Amygdala (tissue), 56 donors: Measurements from ENCODE around the gene SFT2D1.
A peak's percentile ranks its signal among the peaks of the same experiment; 100 is the strongest.

Experiments
- DNase-seq, 56 donors: peaks; one replicate each; lab custom pipeline; 2025; lab: John Stamatoyannopoulos, UW

Gene SFT2D1

GRCh38 chr6:166335378-166336302, 6.7 kb downstream of the SFT2D1 start:
- DNase-seq: no peak

GRCh38 chr6:166334878-166335277, 7.5 kb downstream of the SFT2D1 start:
- DNase-seq: no peak

GRCh38 chr6:166333172-166333995, 9.0 kb downstream of the SFT2D1 start:
- DNase-seq: no peak

- no peak for DNase-seq
Measured at GRCh38 chr6:166331503-166332415, 10.6 kb downstream of the SFT2D1 start.

GRCh38 chr6:166330612-166331011, 11.7 kb downstream of the SFT2D1 start:
- peak in 47 of 56 donors; percentile 14 to 86 (median 63) for DNase-seq

- DNase-seq: no peak
Measured at GRCh38 chr6:166325383-166326042, 16.8 kb downstream of the SFT2D1 start.

GRCh38 chr6:166323395-166323794, 18.9 kb downstream of the SFT2D1 start:
- DNase-seq: no peak

GRCh38 chr6:166318649-166319600, 23.4 kb downstream of the SFT2D1 start:
- peak in 2 of 56 donors; percentile 13 to 35 for DNase-seq

- DNase-seq: no peak
Measured at GRCh38 chr6:166318227-166318626, 24.1 kb downstream of the SFT2D1 start.

- DNase-seq: no peak
Measured at GRCh38 chr6:166317261-166318212, 24.8 kb downstream of the SFT2D1 start.

GRCh38 chr6:166315436-166315835, 26.9 kb downstream of the SFT2D1 start:
- no peak for DNase-seq

- no peak for DNase-seq
Measured at GRCh38 chr6:166314454-166314853, 27.9 kb downstream of the SFT2D1 start.

- peak in 14 of 56 donors; percentile 20 to 64 (median 37) for DNase-seq
Measured at GRCh38 chr6:166313255-166314070, 28.9 kb downstream of the SFT2D1 start.

GRCh38 chr6:166312832-166313231, 29.5 kb downstream of the SFT2D1 start:
- no peak for DNase-seq

GRCh38 chr6:166310634-166311033, 31.7 kb downstream of the SFT2D1 start:
- DNase-seq: no peak

GRCh38 chr6:166309977-166310376, 32.4 kb downstream of the SFT2D1 start:
- DNase-seq: no peak
